ENCODE measurements around the gene RIPK4. TPM values are rescaled to one million over a fixed set of nuclear protein-coding genes. Genes with fewer than 3 reads are reported as not detected.
A peak's percentile ranks its signal among the peaks of the same experiment; 100 is the strongest.

Gene RIPK4
- total and polyA plus RNA-seq, 2 donors from 2014 or later: 11.6 to 32.6 TPM

DNA sequence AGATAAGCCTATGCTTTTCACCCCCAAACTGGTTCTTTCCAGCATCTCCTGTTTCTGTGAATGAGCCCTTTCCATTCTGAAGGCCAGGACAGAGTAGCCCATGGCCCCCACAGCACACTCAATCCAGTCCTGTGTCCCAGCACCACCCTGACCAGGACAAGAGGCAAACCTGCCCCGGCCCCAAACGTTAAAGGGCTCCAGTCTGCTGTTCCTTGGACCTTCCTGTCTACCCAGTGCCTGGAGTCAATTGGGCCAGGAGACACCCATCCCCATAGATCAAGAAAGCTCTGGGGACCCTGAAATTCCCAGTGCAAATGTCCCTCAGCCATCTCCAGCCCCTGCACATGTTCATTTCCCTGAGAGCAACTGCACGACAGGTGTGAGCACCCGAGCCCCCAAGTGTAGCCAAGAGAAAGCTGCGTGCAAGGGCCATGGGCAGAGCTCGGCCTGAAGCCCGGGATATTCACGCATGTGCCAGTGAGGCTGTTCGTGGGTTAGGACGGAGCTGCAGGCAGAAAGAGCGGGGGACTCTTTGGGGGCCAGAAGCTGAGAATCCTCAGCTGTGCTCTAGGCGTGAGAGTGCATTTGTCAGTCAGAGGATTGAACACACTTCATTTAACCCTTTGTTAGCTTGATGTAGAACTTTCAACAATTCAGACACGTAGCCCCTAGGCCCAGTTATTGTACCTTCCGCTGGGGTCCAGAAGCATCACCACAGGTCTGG is 4.2 kb upstream of the RIPK4 start:
- DNase-seq (peak in 1 of 5 donors; percentile 34), FAIRE-seq (no peak)
- TF ChIP-seq, protein P1, sequence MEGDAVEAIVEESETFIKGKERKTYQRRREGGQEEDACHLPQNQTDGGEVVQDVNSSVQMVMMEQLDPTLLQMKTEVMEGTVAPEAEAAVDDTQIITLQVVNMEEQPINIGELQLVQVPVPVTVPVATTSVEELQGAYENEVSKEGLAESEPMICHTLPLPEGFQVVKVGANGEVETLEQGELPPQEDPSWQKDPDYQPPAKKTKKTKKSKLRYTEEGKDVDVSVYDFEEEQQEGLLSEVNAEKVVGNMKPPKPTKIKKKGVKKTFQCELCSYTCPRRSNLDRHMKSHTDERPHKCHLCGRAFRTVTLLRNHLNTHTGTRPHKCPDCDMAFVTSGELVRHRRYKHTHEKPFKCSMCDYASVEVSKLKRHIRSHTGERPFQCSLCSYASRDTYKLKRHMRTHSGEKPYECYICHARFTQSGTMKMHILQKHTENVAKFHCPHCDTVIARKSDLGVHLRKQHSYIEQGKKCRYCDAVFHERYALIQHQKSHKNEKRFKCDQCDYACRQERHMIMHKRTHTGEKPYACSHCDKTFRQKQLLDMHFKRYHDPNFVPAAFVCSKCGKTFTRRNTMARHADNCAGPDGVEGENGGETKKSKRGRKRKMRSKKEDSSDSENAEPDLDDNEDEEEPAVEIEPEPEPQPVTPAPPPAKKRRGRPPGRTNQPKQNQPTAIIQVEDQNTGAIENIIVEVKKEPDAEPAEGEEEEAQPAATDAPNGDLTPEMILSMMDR (IDR thresholded peaks at IDR 0.05; ENCODE audit: borderline replicate concordance, extremely low read depth, insufficient read depth): no peak
- Histone ChIP-seq H3K27me3 (ENCODE audit: control insufficient read depth, insufficient read depth, low read length) (peaks cover 14% of the 10 kb centered on the region), H3K27ac (ENCODE audit: low read depth in 2 of 2, low read length in 2 of 2) (no peak overlapping the region), H3K9ac (ENCODE audit: low read length in 3 of 3) (no peak overlapping the region), H3K4me3 (ENCODE audit: low read length in 3 of 3) (no peak overlapping the region), H3K4me1 (ENCODE audit: control insufficient read depth in 2 of 3, insufficient read depth in 2 of 3, low read depth in 1 of 3, low read length in 3 of 3) (peaks cover 0 to 15% (median 9%) of the 10 kb centered on the region in 3 donors), H3K9me3 (ENCODE audit: control insufficient read depth in 2 of 3, insufficient read depth in 1 of 3, low read length in 3 of 3) (no peaks in the 10 kb centered on the region), H3K36me3 (ENCODE audit: control insufficient read depth in 2 of 3, insufficient read depth in 3 of 3, low read length in 3 of 3) (no peaks in the 10 kb centered on the region)
- intact Hi-C loops (cut with DNase I): no loop called here

DNA sequence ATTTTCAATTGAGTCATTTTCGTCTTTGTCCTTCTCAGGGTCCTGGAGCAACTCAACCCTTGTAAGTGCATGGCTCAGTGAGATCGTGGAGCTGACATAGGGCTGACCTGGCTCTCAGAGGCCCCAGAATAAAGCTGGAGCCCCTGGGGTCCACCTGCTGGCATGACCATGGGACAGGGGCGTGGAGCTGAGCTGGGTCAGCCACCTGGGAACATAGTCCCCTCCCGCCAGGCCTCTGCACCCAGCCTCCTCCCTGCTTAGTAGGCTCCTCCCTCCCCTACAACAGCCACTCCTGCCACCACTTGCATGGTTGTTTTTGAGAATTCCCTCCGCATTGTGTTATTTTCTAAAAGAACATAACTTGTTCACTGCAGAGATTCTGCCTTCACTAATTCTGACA is 3.1 kb upstream of the RIPK4 start:
- Histone ChIP-seq H3K9ac (ENCODE audit: low read length in 3 of 3) (no peak overlapping the region), H3K27ac (ENCODE audit: low read depth in 2 of 2, low read length in 2 of 2) (no peak overlapping the region), H3K9me3 (ENCODE audit: control insufficient read depth in 2 of 3, insufficient read depth in 1 of 3, low read length in 3 of 3) (no peaks in the 10 kb centered on the region), H3K27me3 (ENCODE audit: control insufficient read depth, insufficient read depth, low read length) (peaks cover 17% of the 10 kb centered on the region), H3K4me1 (ENCODE audit: control insufficient read depth in 2 of 3, insufficient read depth in 2 of 3, low read depth in 1 of 3, low read length in 3 of 3) (peaks cover 0 to 13% (median 5%) of the 10 kb centered on the region in 3 donors), H3K4me3 (ENCODE audit: low read length in 3 of 3) (peak overlapping the region in 1 of 3 donors; percentile 84), H3K36me3 (ENCODE audit: control insufficient read depth in 2 of 3, insufficient read depth in 3 of 3, low read length in 3 of 3) (no peaks in the 10 kb centered on the region)
- FAIRE-seq (no peak), DNase-seq (no peak)
- intact Hi-C loops (cut with DNase I): no loop called here
- TF ChIP-seq, protein P1 (IDR thresholded peaks at IDR 0.05; ENCODE audit: borderline replicate concordance, extremely low read depth, insufficient read depth): no peak

DNA sequence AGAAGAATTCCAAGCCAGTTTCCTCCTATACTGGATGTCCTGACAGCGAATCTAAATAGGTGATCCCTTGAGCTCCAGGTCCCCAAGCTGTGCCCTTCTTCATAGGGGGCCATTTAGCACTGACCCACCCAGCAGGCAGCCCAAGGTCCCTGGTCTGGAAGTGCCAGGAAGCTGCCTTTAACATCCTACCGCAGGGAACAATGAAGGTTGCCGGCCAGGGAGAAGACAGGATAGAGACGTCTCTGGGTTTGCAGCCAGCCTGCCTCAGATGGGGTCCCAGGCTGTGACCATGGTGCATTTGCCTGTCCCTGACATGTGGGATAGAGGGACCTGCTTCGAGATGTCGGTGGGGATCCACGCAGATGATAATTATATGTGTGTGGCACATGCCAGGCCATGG is 2.7 kb upstream of the RIPK4 start:
- no peaks in the 10 kb centered on the region for H3K9me3 ChIP-seq (ENCODE audit: control insufficient read depth in 2 of 3, insufficient read depth in 1 of 3, low read length in 3 of 3)
- TF ChIP-seq, protein P1 (IDR thresholded peaks at IDR 0.05; ENCODE audit: borderline replicate concordance, extremely low read depth, insufficient read depth): no peak
- peak in 1 of 5 donors; percentile 47 for DNase-seq
- no peak for FAIRE-seq
- H3K4me3 ChIP-seq (ENCODE audit: low read length in 3 of 3): peak overlapping the region in 2 of 3 donors; percentile 7 to 84
- H3K36me3 ChIP-seq (ENCODE audit: control insufficient read depth in 2 of 3, insufficient read depth in 3 of 3, low read length in 3 of 3): no peaks in the 10 kb centered on the region
- peaks cover 17% of the 10 kb centered on the region for H3K27me3 ChIP-seq (ENCODE audit: control insufficient read depth, insufficient read depth, low read length)
- peaks cover 0 to 13% (median 5%) of the 10 kb centered on the region in 3 donors for H3K4me1 ChIP-seq (ENCODE audit: control insufficient read depth in 2 of 3, insufficient read depth in 2 of 3, low read depth in 1 of 3, low read length in 3 of 3)
- H3K9ac ChIP-seq (ENCODE audit: low read length in 3 of 3): no peak overlapping the region
- intact Hi-C loops (cut with DNase I): no loop called here
- H3K27ac ChIP-seq (ENCODE audit: low read depth in 2 of 2, low read length in 2 of 2): peak overlapping the region in 1 of 2 donors; percentile 65
